GM23248 (cell line): ENCODE results near the gene NPIPB8.
"Not testable (repeated sequence)": the region's sequence is repeated elsewhere in the genome, so short reads cannot be mapped to it uniquely, and the experiment has no call there.

Source experiments
- EZH2 ChIP-seq: fragments of 200-600 bp; sonication (generic); IDR thresholded peaks from 2 replicates; pipeline ENCODE4 v1.6.1; 2018; ENCODE audit warnings: antibody characterized with exemption, mild to moderate bottlenecking; ENCODE audit not compliant: insufficient read depth, poor library complexity, severe bottlenecking
- EZH2phosphoT487 ChIP-seq: fragments of 200-600 bp; sonication (generic); IDR thresholded peaks from 2 replicates; pipeline ENCODE4 v1.6.1; 2018; ENCODE audit warnings: antibody characterized with exemption, moderate library complexity, mild to moderate bottlenecking, low read depth; ENCODE audit not compliant: insufficient read depth

- not testable (repeated sequence) for TF ChIP-seq EZH2, EZH2phosphoT487
Observed at GRCh38 chr16:28636093-28636823, 1.6 kb upstream of the NPIPB8 start.
